WTC11 (cell line): ENCODE results near the gene NECAB2.

ENCODE experiments used
- CTCF ChIP-seq: fragments of 200-600 bp; IDR thresholded peaks from 2 replicates; pipeline ENCODE4 v1.8.0; 2022; ENCODE audit warnings: antibody characterized with exemption
- MAX ChIP-seq: sonication (generic); formaldehyde crosslinking; IDR thresholded peaks from 2 replicates; pipeline ENCODE4 v1.8.0; 2022; ENCODE audit warnings: mild to moderate bottlenecking, missing genetic modification reagents
- SP1 ChIP-seq: sonication (generic); formaldehyde crosslinking; conservative IDR thresholded peaks from 2 replicates; pipeline ENCODE4 v1.8.1; 2022; ENCODE audit warnings: missing genetic modification reagents
- TCF7 ChIP-seq: sonication (generic); formaldehyde crosslinking; IDR thresholded peaks from 2 replicates; pipeline ENCODE4 v1.8.0; 2022; ENCODE audit warnings: mild to moderate bottlenecking, low read depth, missing genetic modification reagents, moderate library complexity
- TP53 ChIP-seq: sonication (generic); formaldehyde crosslinking; IDR thresholded peaks from 2 replicates; pipeline ENCODE4 v1.8.1; 2023; ENCODE audit warnings: mild to moderate bottlenecking, missing genetic modification reagents
- ZNF423 ChIP-seq: fragments of 250-450 bp; sonication (Bioruptor Pico); IDR thresholded peaks from 2 replicates; pipeline ENCODE4 v2.1.2; 2022; ENCODE audit warnings: mild to moderate bottlenecking, moderate library complexity

- TF ChIP-seq CTCF (no peak), TCF7 (CRISPR knock-in tag) (no peak), SP1 (no peak), MAX (no peak), ZNF423 (CRISPR knock-in tag) (no peak), TP53 (CRISPR knock-in tag) (no peak)
Observed at GRCh38 chr16:83934684-83934977, 33.4 kb upstream of the NECAB2 start.
